NB4 (cell line): ENCODE results near the gene ZNF775.

ENCODE experiments used
- CTCF ChIP-seq: IDR thresholded peaks from one replicate; pipeline ENCODE4 v1.5.1; 2012; ENCODE audit warnings: low read depth, low read length
- MAX ChIP-seq: IDR thresholded peaks from 2 replicates; pipeline ENCODE4 v1.6.1; 2011; ENCODE audit warnings: low read depth, low read length
- MYC ChIP-seq: IDR thresholded peaks from 2 replicates; pipeline ENCODE4 v1.6.1; 2011; ENCODE audit warnings: low read depth, low read length
- POLR2A ChIP-seq: IDR thresholded peaks from 2 replicates; pipeline ENCODE4 v1.6.1; 2011; ENCODE audit warnings: mild to moderate bottlenecking; ENCODE audit not compliant: insufficient read length; ENCODE audit errors: extremely low read depth

DNA sequence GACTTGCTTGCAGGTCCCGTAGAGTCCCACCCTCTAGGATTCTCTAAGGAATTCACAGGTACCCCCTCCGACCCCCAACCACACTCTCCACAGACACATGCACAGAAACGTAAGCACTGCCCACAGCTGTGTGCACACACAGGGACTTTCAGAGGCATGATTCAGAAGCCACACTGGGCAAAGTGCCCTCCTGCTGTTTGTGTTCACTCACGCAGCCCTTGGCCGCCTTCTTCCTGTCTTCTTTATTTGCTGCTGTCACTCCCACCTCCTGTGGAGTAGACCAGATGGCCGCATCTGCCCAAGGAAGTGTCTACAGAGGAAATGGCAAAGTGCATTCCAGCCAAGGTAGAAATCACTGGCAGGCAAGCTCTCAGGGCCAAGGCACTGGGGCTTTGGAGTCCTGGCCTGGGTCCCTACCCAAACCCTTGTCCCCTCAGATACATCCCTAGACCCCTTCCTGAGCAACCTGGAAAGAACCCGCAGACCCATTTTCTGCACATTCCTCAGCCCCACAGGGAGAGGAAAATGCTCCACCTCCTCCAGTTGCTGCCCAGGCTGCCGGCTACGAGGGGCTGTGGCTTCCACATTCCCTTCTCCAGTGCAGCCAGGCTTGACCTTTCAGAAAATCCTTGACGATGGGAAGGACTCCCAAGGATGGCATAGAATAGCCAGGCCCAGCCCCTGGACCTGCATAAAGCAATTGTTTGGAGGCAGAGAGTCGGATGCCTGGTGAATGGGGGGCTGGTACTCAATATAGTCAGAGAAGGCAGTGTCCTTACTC is 49.7 kb downstream of the ZNF775 start:
- TF ChIP-seq POLR2A, result no peak
- no peak for TF ChIP-seq CTCF
- TF ChIP-seq MAX, result peak; percentile 84; the same call in 1 of the 2 replicates
- TF ChIP-seq MYC, result peak; percentile 91
